Esophagus squamous epithelium (tissue), 4 donors: ENCODE data around the gene EVA1A.

Source experiments
- POLR2A ChIP-seq, 4 donors: fragments of 450-650 bp; IDR thresholded peaks; one replicate each; pipeline ENCODE4 v1.6.1; 2017; ENCODE audit warnings: antibody characterized with exemption in 4 of 4, mild to moderate bottlenecking in 4 of 4, moderate library complexity in 3 of 4
- TF ChIP-seq, protein P1 (sequence below), 6 experiments: fragments of 450-650 bp in 4 of 6; fragments of 200-600 bp in 2 of 6; sonication (generic) in 2 of 6; IDR thresholded peaks; one replicate each; pipeline ENCODE4 v1.5.1; 2016 to 2019; ENCODE audit warnings: antibody characterized with exemption in 6 of 6, mild to moderate bottlenecking in 4 of 6, moderate library complexity in 4 of 6

GRCh38 chr2:75493230-75493629 lies 67.5 kb downstream of the EVA1A start:
- TF ChIP-seq POLR2A (IDR thresholded peaks at IDR 0.05): no peak
- TF ChIP-seq, protein P1, sequence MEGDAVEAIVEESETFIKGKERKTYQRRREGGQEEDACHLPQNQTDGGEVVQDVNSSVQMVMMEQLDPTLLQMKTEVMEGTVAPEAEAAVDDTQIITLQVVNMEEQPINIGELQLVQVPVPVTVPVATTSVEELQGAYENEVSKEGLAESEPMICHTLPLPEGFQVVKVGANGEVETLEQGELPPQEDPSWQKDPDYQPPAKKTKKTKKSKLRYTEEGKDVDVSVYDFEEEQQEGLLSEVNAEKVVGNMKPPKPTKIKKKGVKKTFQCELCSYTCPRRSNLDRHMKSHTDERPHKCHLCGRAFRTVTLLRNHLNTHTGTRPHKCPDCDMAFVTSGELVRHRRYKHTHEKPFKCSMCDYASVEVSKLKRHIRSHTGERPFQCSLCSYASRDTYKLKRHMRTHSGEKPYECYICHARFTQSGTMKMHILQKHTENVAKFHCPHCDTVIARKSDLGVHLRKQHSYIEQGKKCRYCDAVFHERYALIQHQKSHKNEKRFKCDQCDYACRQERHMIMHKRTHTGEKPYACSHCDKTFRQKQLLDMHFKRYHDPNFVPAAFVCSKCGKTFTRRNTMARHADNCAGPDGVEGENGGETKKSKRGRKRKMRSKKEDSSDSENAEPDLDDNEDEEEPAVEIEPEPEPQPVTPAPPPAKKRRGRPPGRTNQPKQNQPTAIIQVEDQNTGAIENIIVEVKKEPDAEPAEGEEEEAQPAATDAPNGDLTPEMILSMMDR (IDR thresholded peaks at IDR 0.05): no peak
